ENCODE measurements around the gene ANXA2.
"Not testable (repeated sequence)": the region's sequence is repeated elsewhere in the genome, so short reads cannot be mapped to it uniquely, and the experiment has no call there.

The ANXA2 gene

GRCh38 chr15:60338810-60339209, 59.0 kb downstream of the ANXA2 start:
- no peak for DNase-seq

GRCh38 chr15:60337076-60337475, 60.7 kb downstream of the ANXA2 start:
- no peak for DNase-seq

- not testable (repeated sequence) for DNase-seq
These were observed 62.5 kb downstream of the ANXA2 start for GRCh38 chr15:60335296-60335695.

DNA sequence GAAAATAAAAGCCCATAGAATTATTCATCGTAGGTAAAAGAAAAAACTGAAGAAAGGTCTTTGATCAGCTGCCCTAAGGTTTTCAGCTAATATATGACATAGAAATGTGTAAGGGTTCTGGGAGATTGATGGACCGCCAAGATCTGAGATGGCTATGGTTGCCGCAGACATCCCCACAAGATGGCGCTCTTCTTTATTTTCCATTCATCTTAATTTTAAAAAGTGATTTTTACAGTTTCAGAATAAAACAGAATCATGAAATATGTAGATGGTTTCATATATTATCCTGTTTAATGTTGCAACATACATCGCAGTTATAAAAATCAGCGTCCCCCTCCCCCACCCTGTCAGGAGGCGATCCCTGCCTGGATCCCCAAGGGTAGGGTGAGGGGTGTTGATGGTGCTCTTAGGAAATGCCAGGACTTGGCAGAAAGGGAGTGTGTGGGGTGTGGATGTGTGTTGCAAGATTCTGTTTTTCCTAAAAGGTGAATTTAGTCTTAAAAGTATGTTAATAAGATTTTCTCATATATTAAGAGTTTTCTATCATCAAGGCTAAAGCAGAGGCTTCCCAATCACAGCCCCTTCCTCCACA, 68.8 kb downstream of the ANXA2 start:
- no peak for DNase-seq

- DNase-seq, result no peak
These were observed 70.7 kb downstream of the ANXA2 start for GRCh38 chr15:60326824-60327654.

DNA sequence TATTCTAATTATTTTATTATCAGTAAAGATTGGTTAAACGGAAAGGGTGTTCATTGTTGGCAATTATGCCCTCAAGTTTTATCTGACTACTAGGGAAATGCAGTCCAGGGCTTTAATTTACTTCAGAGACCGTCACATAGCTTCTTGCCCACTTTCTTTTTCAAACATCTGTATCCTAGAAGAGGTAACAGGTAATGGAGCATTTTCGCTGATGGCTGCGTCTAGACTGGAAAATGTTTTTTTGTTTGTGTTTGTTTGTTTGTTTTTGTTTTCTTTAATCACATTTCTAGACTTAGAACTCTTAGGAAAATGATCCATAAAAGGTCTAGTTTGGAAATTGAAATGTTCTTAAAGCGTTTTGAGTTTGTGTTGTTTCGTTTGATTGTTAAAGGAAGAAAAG, 71.4 kb downstream of the ANXA2 start:
- no peak for DNase-seq

DNA sequence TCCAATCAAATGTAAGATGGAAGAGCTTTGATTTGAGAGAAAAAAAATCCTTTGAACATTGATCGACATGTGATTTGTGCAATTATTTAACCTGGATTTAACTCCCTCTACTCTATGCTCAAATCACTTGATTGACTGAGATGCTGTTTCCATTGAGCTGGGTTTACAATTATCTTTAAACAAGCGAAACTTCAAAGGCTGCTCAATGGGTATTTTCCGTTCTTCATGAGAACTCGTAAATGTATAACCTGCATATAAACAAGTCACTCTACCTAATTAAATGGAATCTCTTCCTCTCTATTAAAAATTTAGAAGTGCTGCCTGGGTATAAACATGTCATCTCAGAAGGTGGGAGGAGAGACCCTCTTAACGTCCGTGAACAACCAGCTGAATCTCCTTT, 71.9 kb downstream of the ANXA2 start:
- DNase-seq, result no peak

DNA sequence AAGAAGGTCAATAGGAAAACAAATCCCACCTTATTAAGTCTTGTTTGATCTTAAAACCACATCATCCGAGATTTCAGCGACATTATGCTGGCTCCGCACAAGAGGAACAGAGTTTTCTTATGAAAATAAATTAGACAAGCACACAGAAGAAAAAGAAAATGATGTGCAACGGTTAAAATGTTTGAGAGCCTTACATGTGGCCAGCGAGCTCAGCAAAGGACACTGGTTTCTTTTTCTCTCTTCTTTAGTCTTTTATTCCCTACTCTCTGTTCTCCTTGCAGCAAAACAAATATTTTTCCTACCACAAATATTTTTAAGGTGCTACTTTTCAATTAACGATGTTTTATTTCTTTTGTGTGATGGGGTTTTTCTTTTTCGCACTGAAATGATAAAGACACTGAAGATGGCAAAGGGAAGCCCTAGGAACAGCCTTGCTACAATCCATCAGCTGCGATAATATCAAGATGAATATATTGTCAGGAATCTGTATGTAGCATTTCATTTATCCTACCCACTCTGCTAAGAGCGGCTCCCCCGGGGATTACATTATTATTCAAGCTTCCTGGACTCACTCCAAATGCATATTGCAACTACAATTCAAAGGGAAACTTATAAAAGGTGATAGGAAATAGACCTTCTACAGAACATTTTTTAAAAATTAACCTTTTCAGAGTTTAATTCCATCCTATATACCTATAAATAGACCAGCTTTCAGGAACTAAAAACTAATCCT, 72.9 kb downstream of the ANXA2 start:
- DNase-seq, result no peak

DNA sequence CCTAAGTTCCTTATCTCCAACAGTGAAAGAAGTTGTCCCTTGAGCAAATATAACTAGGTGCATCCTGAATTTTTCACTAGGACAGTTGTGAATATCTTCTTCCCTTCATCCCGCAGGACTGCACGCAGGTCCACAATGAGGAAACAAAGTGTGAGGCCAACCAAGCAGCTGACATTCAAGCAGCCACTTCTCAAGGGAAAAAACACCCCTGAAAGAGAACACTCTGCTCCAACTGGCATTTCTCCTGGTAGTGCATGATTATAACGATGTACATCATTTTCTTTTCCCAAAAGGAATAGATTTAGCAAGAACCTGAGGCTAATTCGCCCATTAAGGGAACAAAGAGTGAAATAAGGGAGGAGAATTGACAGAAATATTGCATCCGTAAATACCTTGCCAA, 74.5 kb downstream of the ANXA2 start:
- no peak for DNase-seq

GRCh38 chr15:60320365-60320764, 77.4 kb downstream of the ANXA2 start:
- DNase-seq, result no peak

- no peak for DNase-seq
These were observed 79.4 kb downstream of the ANXA2 start for GRCh38 chr15:60318216-60318867.

- no peak for DNase-seq
These were observed 80.8 kb downstream of the ANXA2 start for GRCh38 chr15:60316961-60317360.

DNA sequence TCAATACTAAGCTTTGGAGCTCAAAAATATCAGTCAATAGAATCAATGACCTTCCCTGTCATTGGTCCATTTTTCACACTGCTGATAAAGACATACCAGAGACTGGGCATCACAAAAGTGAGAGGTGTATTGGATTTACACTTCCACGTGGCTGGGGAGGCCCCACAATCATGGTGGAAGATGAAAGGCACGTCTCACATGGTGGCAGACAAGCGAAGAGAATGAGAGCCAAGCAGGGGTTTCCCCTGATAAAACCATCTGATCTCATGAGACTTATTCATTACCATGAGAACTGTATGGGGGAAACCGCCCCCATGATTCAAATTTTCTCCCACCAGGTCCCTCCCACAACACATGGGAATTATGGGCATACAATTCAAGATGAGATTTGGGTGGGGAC, 81.9 kb downstream of the ANXA2 start:
- DNase-seq, result no peak

- no peak for DNase-seq
These were observed 83.9 kb downstream of the ANXA2 start for GRCh38 chr15:60313906-60314305.

GRCh38 chr15:60307034-60307433, 90.8 kb downstream of the ANXA2 start:
- no peak for DNase-seq

- DNase-seq, result no peak
These were observed 96.8 kb downstream of the ANXA2 start for GRCh38 chr15:60301024-60301423.

GRCh38 chr15:60299452-60300047, 98.2 kb downstream of the ANXA2 start:
- DNase-seq, result peak; percentile 98
